ENCODE results near the gene RASAL2.

The RASAL2 gene

DNA sequence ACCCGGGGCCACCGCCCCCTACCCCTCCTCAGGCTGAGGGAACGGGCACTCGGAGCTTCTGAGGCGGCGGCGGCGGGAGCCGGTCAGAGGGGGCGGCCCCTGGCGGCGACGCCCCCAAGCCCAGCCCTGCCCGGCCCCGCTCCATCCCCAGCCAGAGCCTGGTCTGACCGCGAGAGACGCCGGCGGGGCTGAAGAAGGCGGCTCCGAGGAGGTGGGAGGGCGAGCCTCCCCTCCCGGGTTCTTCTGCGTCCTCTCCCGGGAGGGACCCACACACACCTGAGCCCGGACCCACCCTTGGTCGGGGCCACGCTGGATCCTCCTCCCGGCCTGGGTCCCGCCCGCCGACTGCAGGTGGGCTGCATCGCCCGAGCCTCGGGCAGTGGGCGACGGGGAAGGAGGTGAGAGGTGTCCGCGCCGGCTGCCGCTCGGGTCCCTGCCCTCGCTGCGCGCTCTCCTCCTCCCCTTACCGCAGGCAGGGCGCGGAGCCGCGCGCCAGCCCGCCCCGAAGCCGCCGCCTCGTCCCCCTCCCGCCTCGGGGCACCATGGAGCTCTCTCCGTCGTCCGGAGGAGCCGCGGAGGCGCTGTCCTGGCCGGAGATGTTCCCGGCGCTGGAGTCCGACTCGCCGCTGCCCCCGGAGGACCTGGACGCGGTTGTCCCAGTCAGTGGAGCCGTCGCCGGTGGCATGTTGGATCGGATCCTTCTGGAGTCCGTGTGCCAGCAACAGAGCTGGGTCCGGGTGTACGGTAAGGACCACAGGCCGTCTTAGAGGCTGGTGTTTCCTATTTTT lies at the start of gene RASAL2:
RASAL2 (plus strand) TSS at position 154 of the 788 bp plus-strand sequence; CDS start at position 543, 389 bp downstream.
- DNase-seq: peak; percentile 25

DNA sequence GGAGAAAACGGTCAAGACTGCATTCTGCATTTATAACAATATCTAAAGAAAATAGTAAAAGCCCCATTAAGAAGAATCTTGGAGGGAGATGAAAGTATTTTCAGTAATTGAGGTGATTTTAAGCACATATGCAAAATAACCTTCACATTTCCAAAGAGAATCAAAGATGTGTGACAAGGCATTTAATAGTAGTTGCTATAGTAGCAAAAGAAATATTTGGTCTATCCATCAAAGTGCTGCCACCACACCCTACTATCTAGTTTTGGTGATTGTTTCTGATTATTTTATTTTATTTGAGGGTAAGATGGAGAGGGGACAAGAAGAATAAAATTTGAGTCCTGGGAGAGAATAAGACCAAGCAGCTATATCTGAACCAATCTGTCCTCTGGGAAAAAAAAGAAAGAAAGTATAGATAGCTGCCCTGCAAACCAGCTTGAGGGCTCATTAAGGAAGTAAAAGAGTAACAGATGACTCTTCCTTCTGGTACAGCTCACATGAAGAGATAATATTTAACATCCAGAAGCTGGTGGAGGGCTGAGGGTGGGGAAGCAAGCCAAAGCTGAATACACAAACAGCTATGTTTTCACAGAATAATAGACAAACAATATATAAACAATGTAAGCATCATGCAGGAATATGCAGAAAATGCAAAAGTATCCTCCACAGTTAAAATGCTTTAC lies 47.2 kb upstream of the RASAL2 start:
- DNase-seq: no peak

DNA sequence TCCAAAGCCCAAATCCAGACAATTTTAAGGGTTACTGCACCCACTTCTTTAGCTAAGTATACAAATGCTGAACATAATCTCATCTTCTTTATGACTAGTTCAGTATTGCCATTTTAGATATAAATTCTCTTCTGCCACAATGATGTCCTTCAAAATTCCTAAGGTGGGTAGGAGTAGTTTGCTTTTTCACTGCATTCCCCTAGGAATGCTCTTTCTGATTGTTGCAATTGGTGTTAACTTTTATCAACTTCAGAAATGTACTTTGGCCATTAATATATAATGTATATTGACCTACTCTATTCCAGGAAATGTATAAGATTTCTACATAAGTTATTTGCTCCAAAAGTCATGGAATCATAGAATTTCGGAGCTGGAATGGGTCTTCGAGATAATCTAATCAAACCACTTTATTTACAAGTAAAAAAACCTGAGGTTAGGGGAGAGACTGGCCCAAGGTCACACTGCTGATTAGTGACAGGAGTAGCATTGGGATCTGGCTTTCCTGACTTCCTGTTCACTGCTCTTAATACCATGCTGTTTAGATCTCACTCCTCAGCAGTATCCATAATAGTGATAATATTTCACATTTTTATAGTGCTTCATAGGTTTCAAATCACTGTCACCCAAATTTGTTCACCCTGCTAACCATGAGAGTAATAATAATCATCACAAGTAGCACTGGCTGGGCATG lies 46.4 kb upstream of the RASAL2 start:
- DNase-seq: no peak

DNA sequence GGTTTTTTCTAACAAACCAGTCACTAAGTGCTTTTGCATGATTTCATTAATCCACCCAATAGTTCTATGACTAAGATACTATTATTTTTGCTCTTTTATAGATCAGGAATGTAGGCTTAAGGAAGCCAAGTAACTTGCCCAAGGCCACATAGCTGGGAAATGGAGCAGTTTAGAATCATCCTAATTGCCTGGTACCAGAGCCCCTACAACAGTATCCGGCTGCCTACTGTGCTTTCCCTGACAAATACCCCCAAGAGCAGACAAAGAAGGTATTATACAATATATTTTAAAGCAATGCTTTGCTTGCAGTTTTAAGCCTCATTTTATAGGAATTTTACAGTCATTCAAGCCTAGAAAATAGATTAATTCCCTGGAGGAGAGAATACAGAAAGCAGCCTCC lies 45.5 kb upstream of the RASAL2 start:
- DNase-seq: no peak

DNA sequence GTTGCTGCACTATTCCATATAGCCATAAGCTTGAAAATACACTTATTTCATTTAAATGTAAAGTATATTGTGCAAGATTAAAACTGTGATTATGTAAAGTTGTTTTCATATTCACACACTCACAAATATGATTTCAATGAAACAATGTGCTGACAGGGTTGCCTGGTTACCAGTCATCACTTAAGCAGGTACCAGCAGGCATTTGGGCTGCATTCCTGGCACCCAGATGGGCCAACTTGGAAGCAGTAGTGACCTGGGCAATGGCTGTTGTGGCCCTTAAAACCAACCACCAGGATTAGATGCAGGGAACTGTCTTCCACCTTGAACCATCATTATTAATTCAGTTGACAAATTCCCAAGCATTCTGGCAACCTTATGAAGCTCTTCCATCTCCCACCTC lies 45.0 kb upstream of the RASAL2 start:
- no peak for DNase-seq

DNA sequence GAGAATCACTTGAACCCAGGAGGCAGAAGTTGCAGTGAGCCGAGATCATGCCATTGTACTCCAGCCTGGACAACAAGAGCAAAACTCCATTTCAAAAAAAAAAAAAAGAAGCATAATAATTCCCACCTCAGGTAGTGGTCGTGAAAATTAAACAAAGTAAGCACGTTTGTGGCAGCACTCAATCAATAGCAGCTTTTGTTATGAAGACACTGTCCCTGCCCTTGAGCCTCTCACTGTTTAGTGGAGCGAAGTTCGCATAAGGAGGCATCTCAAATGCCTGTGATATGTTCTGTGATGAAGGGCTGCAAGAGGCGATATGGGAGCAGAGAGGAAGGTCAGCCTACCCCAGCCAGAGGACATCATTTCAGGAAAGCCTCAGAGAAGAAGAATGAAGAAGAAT lies 43.8 kb upstream of the RASAL2 start:
- DNase-seq: no peak

DNA sequence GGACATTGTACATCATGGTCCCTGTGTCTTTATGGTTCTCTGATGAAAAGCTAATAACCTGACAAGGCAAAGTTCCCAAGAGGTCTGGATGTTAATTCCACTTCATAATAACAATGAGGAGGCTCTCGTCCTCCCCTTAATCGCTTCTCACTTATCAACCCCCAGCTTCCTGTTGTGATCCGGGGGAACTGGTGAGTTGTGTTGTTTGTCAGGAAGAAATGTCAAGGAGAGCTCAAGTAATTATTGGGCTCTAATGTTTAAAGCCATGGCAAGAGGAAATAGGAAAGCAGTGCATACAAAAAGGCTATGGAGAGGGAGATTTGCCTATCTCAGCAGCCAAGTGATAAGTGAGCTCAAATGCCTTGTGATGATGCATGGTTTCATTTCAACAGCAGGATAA lies 42.8 kb upstream of the RASAL2 start:
- no peak for DNase-seq

DNA sequence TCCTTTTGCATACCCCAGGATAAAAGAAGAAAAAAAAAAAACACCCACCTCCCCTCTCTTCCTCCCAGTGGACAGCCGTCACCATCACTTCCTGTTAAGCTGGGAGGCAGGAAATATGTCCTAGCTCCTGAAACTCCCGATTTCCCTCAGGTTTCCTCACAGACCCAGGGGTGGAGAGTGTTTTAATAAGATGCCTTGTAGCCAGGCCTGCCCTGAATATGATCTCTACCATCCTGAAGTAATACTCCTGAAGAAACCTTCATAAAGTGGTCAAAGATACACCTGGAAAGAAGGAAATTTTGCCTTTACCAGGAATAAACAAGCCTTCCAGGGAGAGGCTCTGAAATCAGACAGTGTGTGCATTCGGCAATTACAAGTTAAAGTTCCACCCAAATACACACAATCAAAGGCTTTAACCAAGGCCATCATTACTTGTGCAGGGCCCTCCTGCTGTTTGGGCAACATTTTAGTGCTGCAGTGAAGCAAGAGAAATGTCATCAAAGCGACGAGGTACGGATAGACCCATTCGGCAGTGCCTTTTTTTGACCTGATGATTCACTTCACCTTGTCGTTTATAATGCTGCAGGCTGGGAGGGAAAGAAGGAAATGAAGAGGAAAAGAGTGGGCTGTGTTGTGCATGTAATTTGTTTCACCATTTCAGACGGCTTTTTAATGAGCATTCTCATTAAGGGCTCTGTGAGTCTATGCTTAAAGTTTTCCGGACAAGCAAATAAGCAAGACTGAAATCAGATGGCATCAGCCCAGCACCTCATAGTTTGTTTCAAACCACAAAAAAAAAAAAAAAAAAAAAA lies 41.0 kb upstream of the RASAL2 start:
- no peak for DNase-seq

DNA sequence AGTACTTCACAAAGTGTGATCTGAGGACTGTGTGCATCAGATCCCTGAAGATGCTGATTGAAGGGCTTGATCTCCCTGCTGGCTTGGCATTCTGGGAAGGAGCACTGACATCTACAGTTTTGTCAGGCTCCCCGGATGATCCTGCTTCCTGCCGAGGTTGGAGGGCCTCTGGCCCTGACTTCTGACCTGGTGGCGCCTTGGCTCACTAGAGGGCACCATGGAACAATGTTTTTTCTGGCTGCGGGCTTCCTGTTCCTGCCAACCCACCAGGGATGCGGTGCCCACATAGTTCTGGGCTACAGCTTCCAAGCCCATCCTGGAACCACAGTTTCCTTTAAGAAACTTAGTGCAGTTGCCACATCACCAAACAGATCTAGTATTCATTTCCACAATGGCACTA lies 38.8 kb upstream of the RASAL2 start:
- peak; percentile 33 for DNase-seq

DNA sequence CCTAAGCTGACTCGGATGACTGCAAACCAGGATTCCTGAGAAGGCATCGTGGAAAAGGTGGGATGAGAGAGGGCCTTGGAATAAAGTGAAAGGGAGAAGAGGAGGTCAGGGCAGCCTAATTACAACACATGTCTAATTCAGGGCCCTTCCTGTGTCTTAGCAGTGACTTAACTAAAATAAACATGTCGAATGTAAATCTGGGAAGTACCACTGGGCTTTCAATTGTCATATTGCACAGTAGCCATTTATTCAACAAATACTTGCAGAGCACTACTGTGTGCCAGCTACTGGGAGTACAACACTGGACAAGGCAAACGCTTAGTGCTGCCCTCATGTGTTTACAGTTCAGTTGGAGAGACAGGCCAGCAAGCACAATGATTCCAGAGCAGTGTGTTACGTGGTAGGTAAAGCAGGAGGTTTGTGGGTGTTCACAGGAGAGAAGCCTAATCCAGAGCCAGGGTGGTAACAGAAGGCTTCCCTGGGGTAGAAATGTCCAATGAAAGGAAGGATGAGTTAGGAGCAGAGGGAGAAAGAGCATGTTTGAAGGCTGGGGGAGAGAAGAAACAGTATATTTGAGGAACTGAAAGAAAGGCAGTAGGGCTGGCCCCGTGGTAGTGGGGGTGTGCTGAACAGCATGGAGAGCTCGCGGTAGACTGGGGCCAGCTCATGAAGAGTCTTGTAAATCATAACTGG lies 38.0 kb upstream of the RASAL2 start:
- peak; percentile 23 for DNase-seq

DNA sequence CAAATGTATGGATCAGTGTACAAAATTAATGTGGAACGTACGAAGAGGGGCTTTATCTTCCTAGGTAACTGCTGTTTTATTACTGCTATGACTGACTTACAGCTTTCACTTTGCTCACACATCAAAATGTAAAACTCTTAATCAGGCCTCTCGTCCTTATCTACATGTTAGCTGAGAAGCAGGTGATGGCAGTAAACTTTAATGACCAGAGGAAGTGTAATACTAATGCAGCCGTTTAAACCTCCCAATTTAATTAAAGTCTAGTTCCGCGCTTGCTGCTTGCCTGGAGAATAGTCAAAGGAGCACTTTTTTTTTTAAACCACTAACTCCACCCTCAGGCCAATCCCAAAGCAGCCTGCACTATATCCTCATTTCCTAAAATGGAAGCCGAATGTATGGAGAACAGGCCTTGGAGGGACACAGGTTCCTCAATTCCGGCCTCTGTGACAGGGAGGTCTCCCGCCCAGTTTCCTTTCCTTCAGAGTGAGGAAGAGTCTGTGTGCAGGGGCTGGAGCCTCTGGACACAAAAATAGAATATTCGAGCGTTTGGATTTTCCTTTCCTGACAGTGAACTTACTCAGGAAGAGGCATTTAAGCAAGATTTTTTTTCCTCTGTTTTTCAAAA lies 36.7 kb upstream of the RASAL2 start:
- no peak for DNase-seq

DNA sequence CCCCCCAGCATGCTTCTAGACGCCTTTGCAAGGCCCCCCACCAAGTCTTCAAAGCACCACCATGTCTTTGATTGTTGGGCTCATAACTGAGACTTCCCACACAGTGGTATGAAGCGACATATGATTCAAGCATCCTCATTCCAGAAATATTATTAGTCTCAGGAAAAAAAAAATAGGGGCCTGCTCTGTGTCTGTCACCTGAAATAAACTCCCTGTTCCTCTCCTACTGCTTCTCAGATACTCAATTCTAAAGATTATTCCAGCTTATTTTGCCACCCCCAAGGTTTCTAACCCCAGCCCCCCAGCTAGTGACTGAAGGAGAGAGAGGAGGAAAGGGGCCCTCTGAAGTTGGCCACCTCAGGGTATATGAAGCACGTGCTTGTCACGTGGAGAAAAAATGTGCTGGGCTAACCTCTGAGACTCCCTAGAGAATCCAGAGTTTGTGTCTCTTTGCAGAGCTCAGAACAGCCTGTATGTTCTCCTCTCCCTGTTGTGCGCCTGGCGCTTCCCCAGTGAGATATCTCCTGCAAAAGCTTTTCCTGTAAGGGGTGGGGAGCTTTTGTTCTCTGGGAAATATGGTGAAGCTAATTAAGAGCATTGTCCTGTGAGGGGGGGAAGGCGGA lies 35.9 kb upstream of the RASAL2 start:
- no peak for DNase-seq

DNA sequence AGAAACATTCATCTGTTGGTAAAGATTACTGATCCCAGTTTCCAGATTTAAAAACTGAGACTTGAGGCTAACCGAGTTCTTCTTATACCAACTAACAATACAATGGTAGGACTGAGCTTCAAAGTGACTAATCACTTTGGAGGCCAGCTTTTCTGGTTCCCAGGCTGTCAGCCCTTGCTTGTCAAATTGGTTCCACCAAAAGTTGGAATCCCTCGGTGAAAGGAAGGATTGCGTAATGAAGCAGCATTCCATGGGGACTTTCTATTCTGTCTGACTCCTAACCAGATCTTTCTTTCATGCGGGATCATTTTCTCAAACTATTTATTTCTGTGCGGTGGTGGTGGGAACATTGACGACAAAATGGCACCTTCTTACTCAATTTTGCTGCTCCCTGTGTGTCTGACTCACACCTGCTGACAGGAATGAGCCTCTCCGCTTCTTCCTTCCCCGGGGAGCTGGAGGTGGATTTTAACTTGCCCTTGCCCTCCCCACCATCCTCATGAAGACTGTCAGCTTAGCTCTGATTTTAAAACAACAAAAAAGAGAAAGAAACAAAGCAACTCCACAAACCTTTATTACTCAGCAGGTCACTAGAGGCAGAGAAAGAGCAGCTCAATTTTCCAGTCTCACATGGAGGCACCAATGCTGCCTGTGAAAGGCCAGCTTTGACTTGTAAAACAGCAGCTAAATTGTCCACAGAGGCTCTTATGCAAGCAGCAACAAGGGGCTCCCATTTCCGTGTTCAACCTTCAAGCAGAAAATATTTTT lies 32.9 kb upstream of the RASAL2 start:
- no peak for DNase-seq

DNA sequence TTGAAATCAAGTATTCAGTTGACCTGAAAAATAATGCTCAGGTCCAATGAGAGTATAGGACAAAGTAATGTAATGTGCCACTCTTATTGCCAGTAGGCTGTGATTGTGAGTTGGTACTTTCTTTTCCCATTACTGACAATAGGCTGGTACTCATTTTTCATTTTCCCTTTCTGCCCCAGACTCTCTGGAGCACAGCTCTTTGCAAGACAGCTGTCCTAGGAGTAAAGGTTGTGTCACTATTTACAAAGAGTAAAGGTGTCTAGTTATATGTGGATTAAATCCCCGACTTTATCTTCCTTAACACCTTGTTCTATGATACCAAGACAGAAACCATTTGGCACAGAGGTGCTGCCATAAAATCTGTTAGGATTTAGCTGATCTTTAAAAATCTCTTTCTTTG lies 32.3 kb upstream of the RASAL2 start:
- DNase-seq: no peak

DNA sequence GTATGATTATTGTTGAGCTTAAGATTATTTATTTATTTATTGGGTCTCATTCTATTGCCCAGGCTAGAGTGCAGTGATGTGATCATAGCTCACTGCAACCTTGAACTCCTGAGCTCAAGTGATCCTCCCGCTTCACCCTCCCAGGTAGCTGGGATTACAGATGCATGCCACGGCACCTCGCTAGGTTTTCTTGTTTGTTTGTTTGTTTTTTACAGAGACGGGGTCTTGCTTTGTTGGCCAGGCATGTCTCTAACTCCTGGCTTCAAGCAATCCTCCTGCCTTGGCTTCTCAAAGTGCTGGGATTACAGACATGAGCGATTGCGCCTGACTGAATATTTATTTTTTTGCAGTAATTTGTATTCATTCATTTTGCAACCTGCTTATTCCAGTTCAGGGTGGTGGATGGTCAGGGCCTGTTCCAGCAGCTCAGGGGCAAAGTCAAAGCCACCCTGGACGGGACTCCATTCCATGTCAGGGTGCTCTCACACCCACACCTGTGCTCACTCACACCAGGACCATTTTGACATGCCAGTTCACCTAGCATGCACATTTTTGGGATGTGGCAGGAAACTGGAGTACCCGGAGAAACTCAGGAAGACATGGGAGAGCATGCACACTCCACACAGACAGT lies 29.6 kb upstream of the RASAL2 start:
- no peak for DNase-seq

DNA sequence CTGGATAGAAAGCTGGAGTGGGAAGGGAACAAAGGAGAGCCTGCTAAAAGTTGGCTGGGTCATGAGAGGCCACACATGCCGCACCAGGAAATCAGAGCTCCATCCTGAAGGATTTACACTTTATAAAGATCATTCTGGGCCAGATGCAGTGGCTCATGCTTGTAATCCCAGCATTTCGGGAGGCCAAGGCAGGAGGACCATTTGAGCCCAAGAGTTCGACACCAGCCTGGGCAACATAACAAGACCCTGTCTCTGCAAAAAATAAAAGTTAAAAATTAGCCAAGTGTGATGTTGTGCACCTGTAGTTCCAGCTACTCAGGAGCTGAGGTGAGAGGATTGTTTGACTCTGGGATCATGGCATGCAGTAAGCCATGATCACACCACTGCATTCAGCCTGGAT lies 28.7 kb upstream of the RASAL2 start:
- DNase-seq: no peak

DNA sequence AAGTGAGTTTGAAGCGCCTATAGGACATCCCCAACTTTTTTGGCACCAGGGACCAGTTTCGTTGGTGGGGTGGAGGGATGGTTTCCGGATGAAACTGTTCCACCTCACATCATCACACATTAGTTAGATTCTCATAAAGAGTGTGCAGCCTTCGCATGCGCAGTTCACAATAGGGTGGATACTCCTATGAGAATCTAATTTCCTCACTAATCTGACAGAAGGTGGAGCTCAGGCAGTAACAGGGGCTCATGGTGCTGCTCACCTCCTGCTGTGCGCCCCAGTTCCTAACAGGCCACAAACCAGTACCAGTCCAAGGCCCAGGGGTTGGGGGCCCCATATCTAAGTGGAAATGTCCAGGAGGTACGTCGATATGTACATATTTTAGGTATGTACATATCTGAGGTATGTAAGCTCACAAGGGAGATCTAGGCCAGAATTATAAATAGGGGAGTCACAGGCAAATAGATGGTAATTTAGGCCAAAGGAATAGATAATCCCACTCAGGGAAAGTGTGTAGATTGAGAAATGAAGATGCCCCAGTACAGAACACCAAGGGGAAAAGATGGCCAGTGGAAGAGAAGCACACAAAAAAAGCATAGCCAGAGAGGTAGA lies 27.5 kb upstream of the RASAL2 start:
- no peak for DNase-seq

DNA sequence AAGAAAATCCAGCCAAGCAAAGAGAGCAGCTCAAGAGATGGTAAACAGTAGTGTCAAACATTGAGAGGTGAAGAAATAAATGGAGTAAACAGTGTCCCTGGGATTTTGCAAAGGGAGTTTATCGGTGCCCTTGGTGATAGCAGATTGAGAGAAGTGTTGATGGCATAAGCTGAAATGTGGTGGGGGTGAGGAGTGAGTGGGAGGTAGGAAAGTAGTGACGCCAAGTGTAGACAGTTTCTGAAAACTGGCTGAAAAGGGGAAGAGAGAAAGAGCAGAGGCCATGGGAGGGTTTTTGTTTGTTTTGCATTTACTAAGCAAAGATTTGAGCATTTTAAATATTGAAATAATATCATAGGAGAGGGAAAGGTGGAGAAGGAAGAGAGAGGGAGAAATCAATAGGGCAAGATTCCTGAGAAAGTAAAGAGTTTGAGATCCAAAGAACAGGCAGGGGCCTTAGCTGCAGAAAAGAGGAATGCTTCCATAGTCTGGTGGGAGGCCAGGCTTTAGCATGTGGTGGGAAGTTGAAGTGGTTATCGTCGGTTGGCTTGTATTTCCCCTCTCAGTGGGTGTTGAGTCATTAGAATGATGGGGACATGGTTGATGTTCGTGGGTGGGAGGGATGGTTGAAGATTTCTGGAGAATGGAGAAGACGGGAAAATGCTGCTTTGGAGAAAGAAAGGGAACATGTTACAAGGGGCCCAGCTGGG lies 26.8 kb upstream of the RASAL2 start:
- no peak for DNase-seq

DNA sequence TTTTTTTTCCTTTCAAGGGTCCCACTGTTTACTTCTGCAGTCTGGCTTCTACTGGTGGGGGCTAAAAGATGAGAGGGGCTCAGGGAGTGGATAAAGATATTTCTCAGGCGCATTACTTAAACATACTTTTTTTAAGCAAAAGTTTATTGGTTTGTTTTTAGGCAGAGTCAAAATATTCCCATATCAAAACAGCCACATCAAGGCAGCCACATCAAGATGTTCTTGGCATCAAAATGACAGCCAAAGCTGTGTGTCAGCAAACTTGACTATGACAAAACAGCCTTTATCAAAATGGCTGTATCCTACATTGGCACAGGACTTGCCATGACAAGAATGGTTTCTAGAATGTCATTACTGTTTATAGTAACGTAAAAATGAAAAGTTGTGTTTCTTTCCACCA lies 22.1 kb upstream of the RASAL2 start:
- DNase-seq: no peak

Data from hematopoietic multipotent progenitor cell treated with erythropoietin and hydrocortisone succinate and interleukin-3 and kit ligand, for 8 days (in vitro differentiated cells).